GM21526 (cell line): ENCODE results near the gene MAP4K2.
A peak's percentile ranks its signal among the peaks of the same experiment; 100 is the strongest.
"Not testable (repeated sequence)": the region's sequence is repeated elsewhere in the genome, so short reads cannot be mapped to it uniquely, and the experiment has no call there.

ENCODE experiments used
- ATAC-seq: cut with Tn5 transposase; IDR thresholded peaks from one replicate; pipeline ENCODE4 v1.9.1; 2021; ENCODE audit warnings: moderate library complexity; ENCODE audit not compliant: unreplicated experiment, low FRiP score

MAP4K2 gene

DNA sequence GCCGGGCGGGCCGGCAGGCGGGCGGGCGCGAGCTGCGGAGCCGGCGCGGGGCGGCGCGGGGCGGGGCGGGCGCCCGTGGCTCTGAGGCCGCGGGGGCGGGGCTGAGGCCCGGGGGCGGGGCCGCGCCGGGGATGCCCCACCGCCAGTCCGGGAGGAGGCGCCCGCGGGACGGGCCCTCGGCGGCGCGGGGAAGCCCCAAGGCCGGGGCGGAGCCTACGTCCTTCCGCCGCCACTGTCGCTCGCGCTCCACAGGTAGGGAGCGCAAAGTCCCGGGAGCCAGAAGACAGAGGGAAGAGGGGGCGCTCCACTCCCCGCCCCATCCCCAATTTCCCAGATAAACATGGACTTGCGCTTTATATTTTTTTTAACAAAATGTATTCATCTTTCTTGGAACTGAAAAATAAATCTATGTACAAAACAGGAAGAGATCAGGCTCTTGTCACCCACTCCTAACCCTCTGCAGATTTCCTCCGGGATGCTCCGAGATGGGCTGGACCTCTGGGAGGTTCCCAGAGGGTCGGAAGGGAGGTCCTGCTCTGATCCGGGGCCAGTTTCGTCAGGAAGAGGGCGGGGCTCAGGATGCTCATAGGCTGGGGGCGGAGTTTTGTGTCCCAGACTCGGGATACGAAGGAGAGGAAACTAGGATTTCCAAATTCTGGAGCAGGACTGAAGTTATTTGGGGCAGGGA, at the start of gene MAP4K2:
TSS of gene MAP4K2 (minus strand) at position 57 of the 688 bp plus-strand sequence. CDS start 65 bp downstream, outside the sequence.
- ATAC-seq, result peak; percentile 48

DNA sequence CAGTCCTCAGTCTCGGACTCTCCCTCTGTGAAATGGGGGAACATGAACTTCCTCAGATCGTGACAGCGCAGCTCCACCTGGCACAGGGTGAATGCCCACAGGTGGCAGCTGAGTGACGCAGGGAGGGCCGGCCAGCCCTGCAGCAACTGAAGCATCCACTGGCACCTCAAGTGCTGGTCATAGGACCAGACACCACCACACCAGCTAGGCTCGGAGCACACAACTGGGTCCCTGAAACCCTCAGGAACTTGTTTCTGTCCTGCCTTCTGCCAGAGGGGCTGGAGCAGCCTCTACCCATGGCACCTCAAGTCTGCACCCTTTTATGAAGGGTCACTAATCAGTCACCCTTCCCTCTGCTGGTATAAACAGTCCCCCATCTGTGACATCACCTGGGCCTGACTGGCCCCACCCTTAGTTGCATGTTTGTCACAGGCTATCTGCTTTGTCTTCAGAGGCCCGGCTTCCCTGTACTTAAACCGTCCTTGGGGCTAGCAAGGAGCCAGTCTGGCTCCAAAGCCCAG, 48.9 kb upstream of the MAP4K2 start:
- ATAC-seq, result peak; percentile 8

DNA sequence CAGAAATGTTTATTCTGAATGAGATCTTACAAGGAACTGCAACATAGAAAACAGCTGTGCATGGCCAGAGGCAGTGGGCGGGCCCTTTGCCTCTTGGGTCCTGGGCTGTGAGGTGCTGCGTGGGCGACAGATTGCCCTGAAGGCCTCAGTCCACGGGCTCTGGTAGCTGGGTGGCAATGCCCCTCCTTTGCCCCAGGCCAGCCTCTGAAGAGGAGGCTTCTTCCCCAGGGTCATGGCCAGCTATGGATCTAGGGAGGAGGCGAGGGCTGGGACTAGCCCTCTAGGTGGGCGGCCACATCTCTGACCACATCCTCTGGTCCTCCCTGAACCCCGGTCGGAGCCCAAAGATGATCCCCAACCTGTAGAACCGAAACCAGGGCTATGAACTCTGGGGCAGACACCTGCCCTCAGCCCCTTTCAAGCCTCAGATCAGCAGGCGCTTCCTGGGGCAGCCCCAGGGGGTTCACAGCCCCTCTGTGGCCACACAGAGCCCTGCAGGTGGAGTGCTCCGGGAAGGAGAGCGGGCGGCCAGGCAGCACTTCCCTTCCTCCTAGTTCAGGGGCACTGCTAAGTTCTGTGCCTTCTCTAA, 48.1 kb upstream of the MAP4K2 start:
- ATAC-seq, result peak; percentile 40

DNA sequence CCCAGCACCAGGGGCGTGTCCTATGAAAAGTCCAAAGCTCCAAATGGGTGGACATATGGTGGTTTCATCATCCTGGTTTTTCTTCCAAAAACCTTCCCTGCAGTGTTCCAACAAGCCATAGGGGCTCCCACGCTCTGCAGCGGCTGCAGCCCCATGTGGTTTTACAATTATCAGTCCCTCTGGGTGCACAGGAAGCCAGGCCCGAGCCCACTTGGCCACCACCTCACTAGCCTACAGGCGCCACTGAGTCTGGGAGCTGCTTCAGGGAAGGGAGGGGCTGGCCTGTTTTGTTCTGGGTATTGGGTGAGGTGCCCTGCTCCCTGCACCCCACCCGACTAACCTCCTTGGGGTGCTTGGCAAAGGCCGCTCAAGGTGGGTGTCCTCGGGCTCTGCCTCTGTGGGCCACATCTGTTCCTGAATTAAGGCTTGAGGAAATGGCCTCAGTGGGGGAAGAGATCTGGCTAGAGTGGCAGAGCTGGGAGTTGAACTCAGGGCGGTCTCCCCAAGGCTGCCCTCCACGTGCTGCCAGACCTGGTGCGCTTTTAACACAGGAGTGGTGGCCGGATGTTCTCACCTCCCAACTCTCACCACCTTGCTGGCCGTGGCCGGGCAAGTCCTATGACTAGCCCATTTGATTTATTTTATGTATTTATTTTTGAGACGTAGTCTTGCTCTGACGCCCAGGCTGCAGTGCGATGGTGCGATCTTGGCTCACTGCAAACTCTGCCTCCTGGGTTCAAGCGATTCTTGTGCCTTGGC, 46.8 kb upstream of the MAP4K2 start:
- ATAC-seq, result no peak

DNA sequence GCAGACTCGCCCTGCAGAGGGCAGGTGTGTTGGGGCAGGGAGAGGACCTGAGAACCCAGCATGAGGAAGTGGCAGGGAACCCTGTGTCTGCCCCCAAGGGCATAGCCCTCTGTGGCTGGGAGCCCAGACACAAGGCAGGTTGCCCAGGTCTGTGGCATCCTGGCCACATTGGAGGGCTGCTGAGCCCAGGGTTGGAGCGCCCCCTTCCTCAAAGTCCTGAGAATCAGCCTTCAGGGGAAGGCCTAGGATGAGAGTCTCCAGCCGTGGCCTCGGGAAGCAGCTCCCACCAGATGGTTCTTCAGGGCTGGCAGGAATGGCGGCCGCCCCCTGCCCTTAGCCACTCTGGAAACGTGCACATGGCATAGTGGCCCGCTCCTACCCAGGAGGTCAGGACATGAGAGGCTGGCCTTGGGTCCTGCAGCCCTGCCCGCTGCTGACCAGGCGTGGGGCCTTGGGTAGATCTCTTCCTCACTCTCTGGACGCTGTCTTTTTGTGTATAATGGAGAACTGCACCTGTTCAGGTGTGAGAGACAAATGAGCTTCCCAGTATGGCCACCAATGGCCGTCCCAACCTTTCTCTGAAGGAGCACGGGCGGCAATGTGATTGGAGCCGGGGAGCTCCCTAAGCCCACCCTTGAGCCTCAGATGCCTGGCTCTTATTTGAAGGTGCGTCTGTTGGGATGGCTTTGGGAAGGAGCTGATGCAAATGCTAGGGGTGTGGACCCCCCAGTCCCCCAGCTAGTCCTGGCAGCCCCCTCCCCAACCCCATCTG, 46.0 kb upstream of the MAP4K2 start:
- ATAC-seq, result no peak

DNA sequence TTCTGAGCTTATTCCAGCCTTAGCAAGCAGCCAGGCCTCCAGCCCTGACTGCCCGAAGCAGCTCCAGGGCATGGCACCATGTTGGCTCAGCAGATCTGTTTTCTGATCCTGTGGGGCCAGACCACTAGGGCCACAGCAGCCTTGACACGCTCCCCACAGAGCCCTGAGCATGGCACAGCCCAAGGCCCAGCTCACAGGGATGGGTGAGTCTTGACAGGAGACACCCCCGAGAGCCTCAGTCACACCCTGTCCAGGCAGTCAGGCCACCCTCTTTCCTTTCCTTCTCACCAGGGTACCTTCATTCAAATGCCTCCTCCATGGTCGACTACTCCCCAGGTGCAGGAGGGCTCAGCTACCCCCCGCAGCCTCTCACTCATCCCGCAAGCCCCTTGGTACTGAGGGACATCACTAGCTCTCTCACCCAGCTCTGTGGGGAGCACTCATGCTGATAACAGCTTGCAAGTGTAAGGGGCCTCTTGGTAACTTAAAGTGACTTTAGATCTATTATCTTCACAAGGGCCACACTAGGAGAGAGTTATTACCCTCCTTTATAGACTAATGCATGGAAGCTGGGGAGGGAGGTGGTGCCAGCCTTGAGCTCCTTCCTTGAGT, 45.3 kb upstream of the MAP4K2 start:
- ATAC-seq, result no peak

DNA sequence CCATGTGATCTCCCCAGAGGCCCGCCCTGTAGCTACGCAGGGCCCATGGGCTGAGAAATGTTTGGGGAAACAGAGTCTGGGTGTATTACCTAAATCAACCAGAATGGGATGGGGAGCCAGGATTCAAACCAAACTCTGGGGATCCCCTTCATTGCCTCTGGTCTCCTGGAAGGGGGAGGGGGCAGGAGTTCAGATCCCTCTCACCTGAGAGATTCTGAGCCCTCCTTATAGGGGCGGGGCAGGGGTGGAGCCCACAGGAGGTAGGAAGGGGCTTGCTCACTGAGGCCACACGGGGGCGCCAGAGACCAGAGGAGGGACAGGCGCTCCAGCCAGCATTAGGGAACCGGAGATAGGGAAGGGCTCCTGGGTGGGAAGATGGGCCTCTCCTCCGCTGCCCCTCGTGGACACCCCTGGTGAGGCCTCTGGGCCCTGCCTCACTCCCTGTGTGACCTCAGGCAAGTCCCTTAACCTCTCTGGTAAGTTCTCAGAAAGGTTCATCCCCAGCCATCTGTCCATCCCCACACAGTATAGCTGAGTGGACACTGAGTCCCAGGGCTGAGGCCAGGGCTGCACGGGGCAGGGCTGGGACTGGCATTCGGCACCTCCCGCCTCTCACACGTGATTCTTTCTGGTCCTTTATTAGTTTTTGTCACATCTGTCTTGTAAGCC, 44.1 kb upstream of the MAP4K2 start:
- ATAC-seq, result no peak

DNA sequence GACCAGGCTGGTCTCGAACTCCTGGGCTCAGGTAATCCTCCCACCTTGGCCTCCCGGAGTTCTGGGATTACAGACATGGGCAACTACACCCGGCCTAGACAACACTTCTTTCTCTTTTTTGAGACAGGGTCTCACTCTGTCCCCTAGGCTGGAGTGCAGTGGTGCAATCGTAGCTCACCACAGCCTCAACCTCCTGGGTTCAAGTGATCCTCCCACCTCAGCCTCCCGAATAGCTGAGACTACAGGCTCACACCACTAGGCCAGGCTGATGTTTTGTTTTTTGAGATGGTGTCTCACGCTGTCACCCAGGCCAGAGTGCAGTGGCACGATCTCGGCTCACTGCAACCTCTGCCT, 42.7 kb upstream of the MAP4K2 start:
- not testable (repeated sequence) for ATAC-seq

DNA sequence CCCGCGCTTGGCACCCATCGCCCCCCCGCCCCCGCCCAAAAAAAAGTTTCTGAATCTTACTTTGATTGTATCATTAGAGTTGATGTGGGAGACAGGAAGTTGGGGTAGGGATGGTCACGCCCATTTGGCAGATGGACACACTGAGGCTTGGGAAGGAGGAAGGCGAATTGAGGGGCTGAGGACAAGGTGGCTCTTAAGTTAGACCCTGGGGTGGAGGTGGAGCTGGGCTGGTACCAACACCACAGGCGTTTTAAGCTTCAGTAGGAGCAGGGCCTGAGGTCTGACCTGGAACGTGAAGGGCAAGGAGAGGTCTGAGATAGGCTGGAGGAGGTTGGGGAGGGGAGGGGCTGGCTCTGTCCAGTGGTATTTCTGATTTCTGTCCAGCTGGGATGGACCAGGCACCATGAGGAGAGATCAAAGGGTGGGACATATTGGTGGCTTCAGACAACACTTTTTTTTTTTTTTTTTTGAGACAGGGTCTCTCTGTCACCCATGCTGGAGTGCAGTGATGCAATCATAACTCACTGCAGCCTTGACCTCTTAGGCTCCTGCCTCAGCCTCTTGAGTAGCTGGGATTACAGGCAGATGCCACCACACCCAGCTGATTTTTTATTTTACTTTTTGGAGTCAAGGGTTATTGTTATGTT, 42.2 kb upstream of the MAP4K2 start:
- ATAC-seq, result no peak

DNA sequence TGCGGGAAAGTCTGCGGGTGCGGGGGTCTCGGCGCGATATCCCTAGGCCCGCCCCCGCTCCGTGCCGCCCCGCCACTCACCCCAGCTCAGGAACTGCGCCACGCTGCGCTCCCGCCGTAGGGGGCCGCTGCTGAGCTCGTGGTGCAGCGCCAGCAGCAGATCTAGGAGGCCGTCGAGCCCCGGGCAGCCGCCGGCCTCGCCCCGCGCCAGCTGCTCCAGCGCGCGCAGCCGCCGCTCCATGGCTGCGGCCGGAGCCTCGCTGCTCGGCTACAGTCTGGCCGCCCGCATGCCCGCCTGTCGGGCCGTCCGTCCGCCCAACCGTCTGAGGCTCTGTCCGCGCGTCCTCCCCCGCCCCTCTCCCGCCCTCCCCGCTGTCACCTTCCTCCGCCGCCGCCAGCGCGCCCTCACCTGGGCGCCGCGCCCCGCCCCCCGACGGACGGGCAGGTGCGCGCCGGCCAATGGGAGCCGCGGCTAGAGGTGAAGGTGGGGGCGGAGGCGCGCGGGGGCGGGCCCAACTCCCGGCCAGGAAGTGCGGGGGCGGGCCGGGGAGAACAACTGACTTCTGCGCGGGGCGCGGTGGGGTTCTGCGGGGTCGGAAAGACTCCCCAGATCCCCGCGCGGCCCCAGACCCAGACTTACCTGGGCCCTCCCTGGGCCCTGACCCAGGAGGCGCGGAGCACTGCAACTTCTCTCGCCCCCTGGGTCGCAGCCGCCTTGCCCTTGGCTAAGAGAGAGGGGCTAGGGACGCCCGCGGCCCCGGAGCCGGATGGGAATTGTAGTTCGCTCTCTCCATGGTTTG, 41.5 kb upstream of the MAP4K2 start, which contains the start of gene CDC42BPG:
TSS of gene CDC42BPG (minus strand) at position 324 of the 799 bp plus-strand sequence. CDS start at position 240, 84 bp downstream.
- no peak for ATAC-seq

DNA sequence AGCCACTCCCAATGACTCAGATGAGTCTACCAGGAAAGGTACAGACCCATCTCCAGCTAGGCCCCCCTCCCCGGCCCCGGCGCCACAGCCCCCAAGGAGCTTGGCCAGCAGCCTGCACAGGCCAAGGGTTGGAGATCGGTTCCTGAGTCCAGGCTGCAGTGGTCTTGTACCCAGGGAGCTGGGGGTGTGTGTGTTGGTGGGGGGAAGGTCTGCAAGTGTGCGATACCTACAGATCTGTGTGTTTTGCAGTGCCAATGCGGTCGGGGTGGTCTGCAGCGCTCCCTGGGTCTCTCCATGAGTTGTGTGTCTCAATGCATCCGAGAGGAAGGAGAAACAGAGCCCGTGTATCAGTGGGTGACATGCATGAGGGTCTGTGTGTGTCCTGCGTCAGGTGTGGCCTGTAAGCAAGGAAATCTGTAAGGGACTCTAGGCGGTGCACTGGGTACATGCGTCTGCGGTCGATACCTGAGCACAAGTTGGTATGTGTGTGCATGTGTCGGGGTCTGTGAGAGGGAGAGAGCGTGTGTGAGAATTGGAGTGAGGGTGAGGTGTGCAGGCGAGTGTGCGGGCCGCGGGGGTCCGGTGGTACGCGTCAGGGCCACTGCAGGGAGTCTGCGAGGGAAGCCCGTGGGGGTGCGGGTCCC, 40.8 kb upstream of the MAP4K2 start:
- no peak for ATAC-seq

DNA sequence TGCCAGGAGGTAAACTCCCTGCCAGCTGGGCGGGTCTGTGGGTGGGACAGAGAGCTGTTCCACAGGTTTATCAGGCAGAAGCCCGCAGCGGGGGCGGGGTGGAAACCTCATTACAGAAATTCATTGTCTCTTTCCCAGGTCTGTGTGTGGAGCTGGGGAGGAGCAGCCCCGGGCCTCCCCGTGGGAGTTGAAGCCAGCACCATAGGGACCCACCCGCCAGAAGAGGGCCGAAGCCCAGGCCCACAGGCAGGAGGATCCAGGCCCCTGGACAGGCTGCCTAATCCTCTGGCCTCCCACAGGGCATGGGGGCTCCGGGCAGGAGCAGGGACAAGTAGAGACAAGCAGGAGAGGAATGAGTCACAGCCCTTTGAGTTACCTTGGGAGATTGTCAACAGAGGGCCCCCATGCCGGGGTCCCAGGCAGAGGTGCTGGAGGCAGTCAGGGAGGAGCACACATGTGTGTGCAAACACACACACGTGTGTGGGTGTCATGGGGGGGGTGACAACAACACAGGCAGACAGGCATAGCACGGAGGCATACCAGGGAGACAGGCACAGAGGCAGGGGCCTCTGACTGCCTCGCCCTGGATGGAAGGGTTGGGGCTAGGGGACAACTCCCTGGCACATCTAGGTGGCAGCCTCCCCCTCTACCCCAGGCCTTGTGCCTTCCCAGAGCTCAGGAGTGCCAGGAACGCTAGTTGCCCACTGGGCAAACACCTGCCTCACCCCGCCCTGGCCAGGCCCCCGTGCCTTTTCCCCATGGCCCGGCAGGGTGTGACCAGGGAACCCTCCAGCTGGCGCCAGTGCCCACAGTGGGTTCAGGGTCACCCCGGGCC, 40.1 kb upstream of the MAP4K2 start:
- no peak for ATAC-seq

DNA sequence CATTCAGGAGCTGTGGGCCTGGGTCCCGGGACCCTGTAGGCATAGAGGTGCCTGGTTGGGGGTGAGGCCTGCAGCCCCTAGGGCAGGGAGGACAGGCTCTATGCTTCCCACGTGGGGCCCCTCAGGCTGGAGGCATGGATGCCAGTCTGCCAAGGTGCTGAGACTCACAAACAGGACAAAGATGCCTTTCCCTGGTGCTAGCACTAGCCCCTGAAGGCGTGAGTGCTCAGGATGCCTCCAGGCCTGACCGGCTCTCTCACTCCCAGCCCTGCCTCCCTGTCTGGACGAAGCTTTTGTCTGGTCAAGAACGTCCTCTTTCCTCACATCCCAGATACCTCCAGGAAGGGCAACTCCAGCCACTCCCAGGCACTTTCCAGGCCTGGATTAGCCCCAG, 39.3 kb upstream of the MAP4K2 start:
- no peak for ATAC-seq

DNA sequence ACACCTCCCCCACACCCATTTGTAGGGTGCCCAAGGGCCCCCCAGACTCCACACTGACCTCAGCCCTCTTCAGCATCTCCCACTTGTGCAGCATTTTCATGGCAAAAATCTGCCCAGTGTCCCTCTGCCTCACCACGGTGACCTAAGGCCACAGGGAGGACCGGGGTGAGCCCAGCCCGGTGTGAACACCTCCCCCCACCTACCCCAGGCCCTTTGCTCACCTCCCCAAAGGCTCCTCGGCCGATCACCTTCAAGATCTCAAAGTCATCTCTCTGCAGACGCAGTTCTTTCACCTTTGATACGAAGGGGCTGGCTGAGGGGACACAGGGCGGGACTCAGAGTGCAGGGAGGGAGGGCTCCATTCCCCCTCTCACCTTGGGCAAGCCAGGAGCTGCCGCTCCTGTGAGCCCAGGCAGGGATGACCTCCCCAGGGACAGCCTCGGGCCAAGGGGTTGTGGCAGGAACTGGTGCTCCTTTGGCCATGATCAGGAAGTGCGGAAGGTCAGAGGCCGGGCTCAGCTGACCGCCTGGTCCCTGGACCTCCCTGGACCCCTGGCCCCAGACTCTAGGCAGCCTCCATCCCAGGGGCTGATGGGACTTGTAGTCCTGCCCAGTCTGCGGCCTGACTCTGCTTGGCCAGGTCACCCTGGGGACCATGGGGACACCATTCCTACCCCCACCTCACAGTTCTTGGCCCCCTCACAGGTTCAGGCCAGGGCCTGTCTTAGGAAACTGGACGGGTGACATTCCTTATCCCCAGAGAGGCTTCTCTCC, 38.8 kb upstream of the MAP4K2 start:
- no peak for ATAC-seq

DNA sequence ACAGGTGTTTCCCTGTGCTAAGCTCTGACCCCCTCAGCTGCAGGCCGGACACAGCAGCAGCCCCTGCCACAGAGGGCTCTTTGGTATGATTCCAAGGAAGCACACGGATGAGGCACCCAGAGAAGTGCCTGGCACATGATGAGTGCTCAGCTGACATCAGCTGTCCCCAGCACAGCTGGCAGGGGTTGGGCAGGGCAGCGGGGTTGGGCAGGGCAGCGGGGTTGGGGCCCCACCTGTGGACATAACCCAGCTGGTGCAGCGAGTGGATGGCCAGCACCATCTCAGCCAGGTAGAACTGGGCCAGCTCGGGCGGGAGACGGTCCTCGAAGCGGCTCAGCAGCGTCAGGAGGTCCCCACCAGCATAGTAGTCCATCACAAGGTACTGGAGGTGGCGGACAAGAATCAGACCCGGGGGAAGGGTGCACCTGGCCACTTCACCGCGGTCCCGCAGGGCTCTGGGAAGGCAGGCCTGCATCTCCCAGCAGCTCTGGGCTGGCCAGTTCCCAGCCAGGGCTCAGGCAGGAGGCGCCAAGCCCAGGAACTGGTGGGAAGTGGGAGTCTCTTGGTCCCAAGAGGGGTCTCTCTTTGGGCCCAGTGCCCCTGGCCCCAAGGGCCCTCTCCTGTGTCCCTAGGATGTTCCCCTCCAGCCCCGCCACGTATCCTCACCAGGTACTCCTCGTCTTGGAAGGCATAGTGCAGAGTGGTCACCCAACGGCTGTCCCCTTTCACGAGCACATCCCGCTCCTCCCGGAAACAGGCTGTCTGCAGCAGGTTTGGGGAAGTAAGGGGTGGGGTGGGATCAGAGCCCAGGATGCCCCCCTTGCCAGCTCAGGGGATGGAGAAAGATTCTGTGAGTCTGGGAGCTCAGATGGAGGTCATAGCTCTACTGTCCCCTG, 37.1 kb upstream of the MAP4K2 start:
- ATAC-seq, result no peak
